Measurements from ENCODE around the gene ADAM12.

Gene ADAM12

GRCh38 chr10:126263006-126263676 lies 125.1 kb downstream of the ADAM12 start:
- H3K4me3 ChIP-seq (ENCODE audit: control insufficient read depth, low read depth, low read length) = no peak overlapping the region
- no peak for DNase-seq (ENCODE audit: low read depth)
- no peak for TF ChIP-seq CTCF (IDR thresholded peaks at IDR 0.05; ENCODE audit: control insufficient read depth, insufficient read depth, low read depth, low read length, missing control alignments)

DNA sequence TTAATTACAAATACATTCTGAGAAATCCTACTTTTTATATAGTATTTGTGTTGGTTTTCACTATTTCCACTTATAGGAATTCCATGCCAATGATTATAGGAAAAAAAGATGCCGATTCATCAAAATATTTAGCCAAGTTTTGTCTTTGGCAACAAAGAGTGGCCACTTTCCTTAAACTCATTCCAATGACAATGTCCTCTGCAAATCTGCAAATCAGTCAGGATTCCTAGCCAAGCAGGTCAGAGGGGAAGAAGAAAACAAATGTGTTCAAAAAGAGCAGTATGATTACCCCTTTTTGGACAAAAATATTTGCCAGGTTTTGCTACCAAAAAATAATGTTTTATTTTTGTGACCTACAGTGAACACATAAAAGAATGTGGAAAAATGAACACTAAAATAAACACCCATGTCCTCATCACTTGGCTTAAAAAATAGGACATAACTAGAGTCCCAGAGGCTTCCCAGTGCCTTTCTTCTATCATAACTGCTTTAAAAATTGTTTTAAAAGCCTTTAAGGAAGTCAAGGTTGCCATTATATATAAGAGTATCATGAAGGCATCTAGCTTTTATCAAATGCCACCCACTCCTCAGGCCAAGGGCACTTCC lies 125.9 kb downstream of the ADAM12 start:
- TF ChIP-seq CTCF (IDR thresholded peaks at IDR 0.05; ENCODE audit: control insufficient read depth, insufficient read depth, low read depth, low read length, missing control alignments) = no peak
- DNase-seq (ENCODE audit: low read depth) = no peak
- no peak overlapping the region for H3K4me3 ChIP-seq (ENCODE audit: control insufficient read depth, low read depth, low read length)

DNA sequence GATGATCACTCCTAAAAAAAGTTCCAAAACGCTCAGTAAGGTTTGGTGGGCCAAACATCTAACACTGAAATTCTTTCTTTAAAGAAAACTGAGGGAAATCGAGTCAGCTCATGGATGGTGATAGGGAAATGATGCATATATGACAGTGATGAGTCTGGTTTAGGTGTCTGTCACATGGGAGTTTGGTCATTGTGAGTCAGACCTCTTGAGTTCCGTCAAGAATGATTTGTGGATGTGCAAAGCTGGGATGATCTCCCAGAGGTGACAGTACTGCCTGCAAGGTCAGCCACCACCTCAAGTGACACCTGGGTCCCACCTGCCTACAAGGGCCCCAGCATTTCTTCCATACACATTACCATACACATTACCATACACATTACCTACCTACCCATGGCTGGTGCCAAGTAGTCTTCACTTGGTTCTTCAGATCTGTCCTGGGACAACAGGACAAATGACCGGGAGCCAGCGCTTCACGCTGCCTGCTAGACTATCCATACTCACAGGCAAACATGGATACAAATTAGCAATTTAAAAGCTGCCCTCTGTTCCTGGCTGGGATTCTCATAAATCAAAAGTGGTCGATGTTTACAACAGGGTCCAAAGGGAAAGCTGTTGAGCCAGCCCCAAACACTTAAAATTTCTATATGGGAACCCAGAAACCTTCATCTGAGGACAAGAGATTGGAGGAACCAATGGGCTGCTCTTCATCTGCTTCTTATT lies 128.4 kb downstream of the ADAM12 start:
- TF ChIP-seq CTCF (IDR thresholded peaks at IDR 0.05; ENCODE audit: control insufficient read depth, insufficient read depth, low read depth, low read length, missing control alignments) = no peak
- H3K4me3 ChIP-seq (ENCODE audit: control insufficient read depth, low read depth, low read length) = no peak overlapping the region
- no peak for DNase-seq (ENCODE audit: low read depth)

GRCh38 chr10:126256864-126257263 lies 131.4 kb downstream of the ADAM12 start:
- no peak for TF ChIP-seq CTCF (IDR thresholded peaks at IDR 0.05; ENCODE audit: control insufficient read depth, insufficient read depth, low read depth, low read length, missing control alignments)
- no peak for DNase-seq (ENCODE audit: low read depth)
- no peak overlapping the region for H3K4me3 ChIP-seq (ENCODE audit: control insufficient read depth, low read depth, low read length)

GRCh38 chr10:126255313-126255712 lies 133.0 kb downstream of the ADAM12 start:
- H3K4me3 ChIP-seq (ENCODE audit: control insufficient read depth, low read depth, low read length) = no peak overlapping the region
- no peak for DNase-seq (ENCODE audit: low read depth)
- TF ChIP-seq CTCF (IDR thresholded peaks at IDR 0.05; ENCODE audit: control insufficient read depth, insufficient read depth, low read depth, low read length, missing control alignments) = no peak

GRCh38 chr10:126253611-126253998 lies 134.7 kb downstream of the ADAM12 start:
- H3K4me3 ChIP-seq (ENCODE audit: control insufficient read depth, low read depth, low read length) = no peak overlapping the region
- no peak for TF ChIP-seq CTCF (IDR thresholded peaks at IDR 0.05; ENCODE audit: control insufficient read depth, insufficient read depth, low read depth, low read length, missing control alignments)
- DNase-seq (ENCODE audit: low read depth) = no peak
